Lower leg skin (tissue), 3 donors: ENCODE results near the gene DPYSL3.

Experiments
- CTCF ChIP-seq, 3 donors: fragments of 450-650 bp; IDR thresholded peaks; one replicate each; pipeline ENCODE4 v1.5.1; 2016; ENCODE audit warnings: antibody characterized with exemption in 3 of 3, mild to moderate bottlenecking in 3 of 3, moderate library complexity in 2 of 3
- POLR2A ChIP-seq, 2 donors: fragments of 450-650 bp; IDR thresholded peaks; one replicate each; pipeline ENCODE4 v1.6.1; 2016 to 2017; ENCODE audit warnings: antibody characterized with exemption in 2 of 2, mild to moderate bottlenecking in 1 of 2, moderate library complexity in 1 of 2

DNA sequence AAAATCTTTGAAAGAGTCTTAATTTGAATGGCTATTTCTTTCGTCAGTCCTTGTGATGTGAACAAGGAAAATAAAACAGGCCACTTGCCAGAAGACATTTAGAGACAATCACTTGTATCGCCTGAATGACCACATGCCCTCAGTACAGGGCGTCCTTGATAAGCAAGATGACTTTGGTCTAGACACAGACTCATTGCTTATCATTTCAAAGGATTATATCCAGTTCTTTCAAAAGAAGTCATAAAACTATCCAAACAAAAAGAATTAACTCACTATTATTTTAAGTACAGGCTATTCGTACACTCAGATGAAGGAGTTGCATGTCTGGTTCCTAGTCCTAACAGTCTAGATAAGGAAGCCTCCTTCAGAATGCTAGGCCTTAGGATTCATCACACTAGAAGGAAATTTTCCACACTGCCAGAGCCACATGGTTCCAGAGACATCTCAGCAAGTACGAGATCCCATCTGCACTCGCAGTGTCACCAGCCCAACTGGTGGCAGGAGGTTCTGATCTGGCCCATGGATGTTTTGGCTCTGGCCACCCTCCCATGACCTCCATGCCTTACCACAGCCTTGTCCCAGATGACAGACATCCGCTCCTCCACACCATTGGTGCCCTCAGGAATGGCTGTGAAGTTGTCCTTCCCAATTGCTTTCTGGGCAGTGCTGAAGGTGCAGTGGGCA is 109.6 kb downstream of the DPYSL3 start:
- TF ChIP-seq CTCF (IDR thresholded peaks at IDR 0.05) (no peak), POLR2A (IDR thresholded peaks at IDR 0.05) (no peak)
